Islet precursor cell (in vitro differentiated cells): Measurements from ENCODE around the gene CACNA1H.
"Not testable (repeated sequence)": the region's sequence is repeated elsewhere in the genome, so short reads cannot be mapped to it uniquely, and the experiment has no call there.

Experiments used
- DNase-seq: peaks from one replicate; pipeline ENCODE4 v3.0.0-alpha.2; 2018

CACNA1H gene

GRCh38 chr16:1256874-1257322 is 104.0 kb downstream of the CACNA1H start:
- DNase-seq, result no peak

- no peak for DNase-seq
Measured at GRCh38 chr16:1257561-1258224, 104.8 kb downstream of the CACNA1H start.

GRCh38 chr16:1258225-1258600 is 105.3 kb downstream of the CACNA1H start:
- DNase-seq, result no peak

GRCh38 chr16:1258906-1259759 is 106.2 kb downstream of the CACNA1H start:
- no peak for DNase-seq

DNA sequence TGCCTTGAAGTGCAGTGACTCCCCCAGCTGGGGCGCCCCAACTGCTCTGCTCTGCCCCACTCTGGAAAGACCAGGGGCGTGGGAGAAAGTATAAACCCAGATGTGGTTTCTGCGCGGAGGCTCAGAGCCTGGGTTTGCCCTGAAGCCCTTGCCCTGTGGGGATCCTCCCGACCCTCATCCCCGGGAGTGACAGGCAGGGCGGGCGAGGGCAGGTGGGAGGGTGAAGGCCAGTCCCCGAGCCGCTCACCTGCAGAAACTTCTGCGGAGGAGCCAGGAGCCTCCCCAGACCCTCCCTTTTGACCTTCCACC is 106.8 kb downstream of the CACNA1H start:
- DNase-seq, result no peak

DNA sequence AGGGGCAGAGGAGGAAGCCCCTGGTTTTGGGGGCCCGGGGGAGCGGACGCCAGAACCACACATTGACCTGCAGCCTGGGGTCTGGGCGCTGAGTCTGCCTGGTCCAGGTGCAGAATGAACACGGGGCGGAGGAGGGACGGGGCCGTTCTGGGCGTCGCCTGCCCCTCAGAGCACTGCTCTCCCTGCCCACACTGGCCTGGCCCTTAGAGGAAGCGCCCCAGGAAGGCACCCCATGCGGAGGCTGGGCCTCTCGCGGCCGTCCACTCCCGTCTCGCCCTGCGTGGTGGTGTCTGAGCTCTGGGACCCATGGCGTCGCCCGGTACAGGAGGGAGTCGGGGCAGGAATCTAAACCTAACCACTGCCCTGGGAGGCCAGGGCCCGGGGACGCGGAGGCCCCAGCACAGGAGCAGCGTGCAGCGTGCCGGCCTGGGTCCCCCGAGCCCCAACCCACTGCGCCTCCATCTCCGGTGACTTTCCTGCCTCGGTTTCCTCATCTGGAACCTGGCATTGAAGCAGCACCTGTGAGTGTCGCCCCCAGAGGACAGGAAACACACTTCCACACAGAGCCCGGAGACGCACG is 107.3 kb downstream of the CACNA1H start:
- DNase-seq, result no peak

DNA sequence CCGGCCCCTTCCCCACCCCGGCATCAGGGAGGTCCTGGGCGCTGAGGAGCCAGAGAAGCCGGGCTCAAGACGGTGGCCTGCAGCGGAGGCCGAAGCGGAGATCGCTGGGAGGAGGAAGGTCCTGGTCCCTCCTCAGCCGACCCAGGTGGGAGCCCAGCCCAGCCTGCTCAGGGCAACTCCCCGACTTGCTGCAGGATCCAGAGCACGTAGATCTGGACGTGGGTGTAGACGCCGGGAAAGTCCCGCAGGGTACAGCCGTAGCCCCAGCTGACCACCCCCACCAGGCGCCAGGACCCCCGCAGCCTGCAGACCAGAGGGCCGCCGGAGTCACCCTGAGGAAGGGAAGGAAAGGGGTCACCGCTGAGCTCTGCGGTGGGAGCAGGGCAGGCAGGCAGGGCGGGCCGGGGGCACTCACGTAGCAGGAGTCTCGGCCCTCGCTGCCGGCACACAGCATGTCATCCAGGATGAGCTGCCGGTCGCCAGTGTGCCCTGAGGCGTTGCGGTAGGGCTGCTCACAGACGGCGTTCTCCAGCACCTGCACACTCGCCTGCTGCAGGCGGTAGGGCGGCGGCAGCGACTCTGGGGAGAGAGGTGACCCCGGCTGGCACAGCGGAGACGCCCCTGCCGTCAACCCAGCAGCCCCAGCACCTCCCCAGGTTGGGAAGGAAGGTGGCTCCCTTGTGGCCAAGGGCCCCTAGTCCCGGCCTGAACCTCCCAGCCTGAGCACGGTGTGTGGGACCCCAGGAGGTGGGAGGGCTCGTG is 108.4 kb downstream of the CACNA1H start:
- peak; percentile 78 for DNase-seq

DNA sequence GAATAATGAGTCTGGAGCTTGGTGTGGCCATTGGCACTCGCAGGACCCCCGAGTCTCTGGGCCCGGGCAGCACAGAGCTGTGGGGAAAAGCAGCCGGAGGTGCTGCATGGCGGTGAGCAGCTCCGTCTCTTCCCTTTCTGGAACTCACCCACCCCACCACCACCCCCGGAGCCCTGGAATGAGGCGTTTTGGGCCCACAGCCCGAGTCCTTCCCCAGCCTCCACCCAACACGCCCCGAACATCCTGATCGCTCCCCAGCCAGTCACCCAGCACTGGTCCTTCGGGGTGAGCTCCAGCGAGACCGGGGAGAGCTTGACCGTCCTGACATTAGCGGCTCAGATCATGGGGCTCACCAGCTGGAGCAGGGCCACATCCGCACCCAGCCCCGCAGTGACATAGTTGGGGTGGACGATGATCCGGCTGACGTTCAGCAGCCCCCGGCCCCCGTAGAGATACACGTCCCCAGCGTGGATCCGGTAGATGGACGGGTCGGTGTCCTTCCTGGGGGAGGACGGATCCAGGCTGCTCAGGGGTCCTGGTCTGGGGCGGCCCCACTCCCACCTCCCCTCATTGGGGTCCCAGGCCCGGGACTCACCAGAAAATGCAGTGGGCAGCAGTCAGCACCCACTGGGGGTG is 109.4 kb downstream of the CACNA1H start:
- DNase-seq, result no peak

DNA sequence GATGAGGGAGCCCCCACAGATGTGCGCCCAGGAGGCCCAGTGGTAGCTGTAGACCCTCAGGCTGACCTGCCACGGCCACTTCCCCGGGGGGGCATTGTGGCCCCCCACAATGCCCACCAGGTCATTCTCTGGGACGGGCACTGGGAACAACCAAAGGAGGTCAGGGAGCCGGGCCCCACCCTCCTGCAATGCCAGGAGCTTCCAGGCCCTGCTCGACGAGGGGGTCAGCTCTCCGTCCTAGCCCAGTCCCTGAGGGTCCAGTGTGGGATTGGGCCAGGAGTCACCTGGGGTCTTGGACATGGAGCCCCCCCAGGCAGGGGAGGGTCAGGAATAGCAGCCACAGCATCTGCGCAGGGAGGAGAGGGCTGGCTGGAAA is 109.9 kb downstream of the CACNA1H start:
- no peak for DNase-seq

DNA sequence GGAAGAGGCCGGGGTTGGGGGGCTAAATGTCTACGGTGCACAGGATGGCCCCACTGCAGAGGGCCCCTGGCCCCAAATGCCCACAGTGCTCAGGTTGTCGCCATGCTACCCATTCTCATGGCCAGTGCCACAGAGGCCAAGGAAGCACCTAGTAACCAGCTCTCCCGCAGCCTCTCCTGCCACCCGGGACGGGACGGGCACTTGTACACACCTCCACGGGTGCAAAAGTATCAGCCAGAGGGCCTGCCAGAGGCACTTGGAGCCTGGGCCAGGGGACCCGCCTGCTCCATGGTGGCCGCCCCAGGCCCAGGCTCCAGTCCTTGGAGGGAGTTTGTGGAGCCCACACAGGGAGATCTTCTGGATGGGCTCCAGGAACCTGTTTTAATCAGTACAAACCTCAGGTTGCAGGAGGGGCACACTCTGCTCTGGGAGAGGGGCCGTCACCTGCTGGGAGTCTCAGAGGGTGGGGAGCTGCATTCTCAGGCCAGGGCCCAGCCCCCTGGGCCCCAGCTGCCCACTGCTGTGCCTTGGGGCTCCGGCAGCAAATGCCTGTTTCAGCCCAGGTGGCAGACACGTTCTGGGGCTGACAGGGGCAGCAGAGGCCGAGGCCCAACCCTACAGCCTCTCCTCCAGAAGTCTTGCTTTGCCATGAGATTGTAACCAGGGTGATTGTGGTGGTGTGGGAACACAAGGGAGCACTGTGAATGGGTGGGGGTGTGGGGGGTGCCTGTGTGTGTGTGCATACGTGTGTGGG is 110.9 kb downstream of the CACNA1H start:
- no peak for DNase-seq

DNA sequence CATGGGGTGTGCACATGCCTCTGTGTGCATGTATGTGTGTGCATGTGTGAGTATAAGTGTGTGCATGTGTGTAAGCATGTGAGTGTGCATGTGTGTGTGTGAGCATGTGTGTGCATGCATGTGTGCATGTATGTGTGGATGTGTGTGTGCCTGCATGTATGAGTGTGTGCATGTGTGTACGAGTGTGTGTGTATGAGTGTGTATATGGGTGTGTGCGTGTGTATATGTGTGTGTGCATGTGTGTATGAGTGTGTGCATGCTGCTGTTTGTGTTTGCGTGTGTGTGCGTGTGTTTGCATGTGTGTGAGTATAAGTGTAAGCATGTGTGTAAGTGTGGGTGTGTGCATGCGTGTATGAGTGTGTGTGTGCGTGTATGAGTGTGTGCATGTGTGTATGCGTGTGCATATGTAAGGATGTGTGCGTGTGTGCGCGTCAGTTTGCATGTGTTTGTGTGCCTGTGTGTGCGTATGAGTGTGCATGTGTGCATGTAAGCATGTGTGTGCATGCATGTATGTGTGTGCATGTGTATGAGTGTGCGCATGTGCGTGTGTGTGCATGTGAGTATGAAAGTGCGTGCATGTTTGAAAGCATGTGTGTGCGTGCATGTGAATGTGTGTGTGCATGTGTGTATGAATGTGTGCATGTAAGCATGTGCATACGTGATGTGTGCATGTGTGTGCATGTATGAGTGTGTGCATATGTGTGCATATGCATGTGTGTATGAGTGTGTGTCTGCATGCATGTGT is 111.6 kb downstream of the CACNA1H start:
- DNase-seq, result no peak

GRCh38 chr16:1265090-1265630 is 112.3 kb downstream of the CACNA1H start:
- no peak for DNase-seq

DNA sequence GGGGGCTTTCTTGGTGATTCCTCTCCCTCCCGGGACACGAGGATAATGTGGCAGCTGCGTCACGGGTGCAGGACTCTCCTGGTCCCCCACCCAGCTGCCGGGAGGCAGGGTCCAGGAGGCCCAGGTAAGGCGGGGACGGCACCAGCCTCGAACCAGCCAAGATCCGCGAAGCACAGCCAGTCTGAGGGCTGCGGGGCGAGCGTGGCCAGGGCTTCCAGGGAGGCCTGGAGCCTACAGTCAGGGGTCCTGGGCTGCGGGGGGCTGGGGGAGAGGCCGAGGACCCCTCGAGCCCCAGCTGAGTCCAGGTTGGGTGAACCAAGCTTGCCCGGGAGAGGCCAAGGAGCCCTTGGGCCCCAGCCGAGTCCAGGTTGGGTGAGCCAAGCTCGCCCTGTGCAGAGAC is 112.9 kb downstream of the CACNA1H start:
- DNase-seq, result no peak

GRCh38 chr16:1269418-1269817 is 116.5 kb downstream of the CACNA1H start:
- DNase-seq, result not testable (repeated sequence)

DNA sequence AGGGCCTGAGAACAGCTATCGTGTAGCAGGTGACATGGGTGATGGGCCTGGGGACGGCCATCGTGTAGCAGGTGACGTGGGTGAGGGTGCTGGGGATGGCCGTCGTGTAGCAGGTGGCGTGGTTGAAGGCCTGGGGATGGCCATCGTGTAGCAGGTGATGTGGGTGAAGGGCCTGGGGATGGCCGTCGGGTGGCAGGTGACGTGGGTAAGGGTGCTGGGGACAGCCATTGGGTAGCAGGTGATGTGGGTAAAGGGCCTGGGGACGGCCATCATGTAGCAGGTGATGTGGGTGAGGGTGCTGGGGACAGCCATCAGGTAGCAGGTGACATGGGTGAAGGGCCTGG is 118.4 kb downstream of the CACNA1H start:
- no peak for DNase-seq
